DOHH2 (cell line): Measurements from ENCODE around the gene DZANK1.

Source experiments
- CTCF ChIP-seq: fragments of 200-600 bp; sonication (generic); IDR thresholded peaks from one replicate; pipeline ENCODE4 v1.5.1; 2014; ENCODE audit warnings: antibody characterized with exemption, mild to moderate bottlenecking, low read depth, low read length; ENCODE audit not compliant: poor library complexity, severe bottlenecking
- EZH2phosphoT487 ChIP-seq: fragments of 200-600 bp; sonication (generic); IDR thresholded peaks from 2 replicates; pipeline ENCODE4 v1.6.1; 2017; ENCODE audit warnings: borderline replicate concordance, mild to moderate bottlenecking, antibody characterized with exemption, low read length, moderate library complexity, mixed read lengths

GRCh38 chr20:18428490-18429173 is 38.2 kb downstream of the DZANK1 start:
- TF ChIP-seq EZH2phosphoT487 (no peak), CTCF (no peak)
